PC-3 (cell line): Measurements from ENCODE around the gene DGCR6L. TPM values are rescaled to one million over a fixed set of nuclear protein-coding genes. Genes with fewer than 3 reads are reported as not detected.
"Not testable (repeated sequence)": the region's sequence is repeated elsewhere in the genome, so short reads cannot be mapped to it uniquely, and the experiment has no call there.

Experiments used
- ATAC-seq: fragments of 200-7000 bp; cut with Tn5 transposase; 2 replicates; pipeline ENCODE4 v1.9.1; 2020; ENCODE audit warnings: mild to moderate bottlenecking, moderate library complexity
- BruUV-seq: library from RNA; stranded (reverse); fragments of 400-500 nt; replicated peaks from 2 replicates; lab custom pipeline; 2021; lab: Mats Ljungman, UMichigan
- CTCF ChIA-PET: fragments of 300-600 bp; sonication (Branson Sonifier 250); formaldehyde crosslinking; loops from one replicate; lab custom pipeline; 2022; ENCODE audit warnings: antibody characterized with exemption; lab: Charles Lee
- POLR2A ChIA-PET: fragments of 300-600 bp; sonication (Branson Sonifier 250); formaldehyde crosslinking; loops from one replicate; lab custom pipeline; 2022; ENCODE audit warnings: antibody characterized with exemption; ENCODE audit not compliant: unreplicated experiment; lab: Charles Lee
- DNase-seq: peaks from one replicate; pipeline ENCODE4 v3.0.0-alpha.2; 2015
- H2AFZ ChIP-seq: fragments of 300-600 bp; sonication (generic); 2 replicates; pipeline ENCODE4 v1.6.0; 2016; ENCODE audit warnings: antibody characterized with exemption, low read length
- H3F3A ChIP-seq: fragments of 300-600 bp; sonication (generic); one replicate; pipeline ENCODE4 v1.6.0; 2017; ENCODE audit warnings: antibody characterized with exemption, low read length, control low read depth, mild to moderate bottlenecking; ENCODE audit not compliant: unreplicated experiment
- H3K27ac ChIP-seq: fragments of 300-600 bp; sonication (generic); 2 replicates; pipeline ENCODE4 v1.5.1; 2016; ENCODE audit warnings: mild to moderate bottlenecking, low read length
- H3K27me3 ChIP-seq: fragments of 300-600 bp; sonication (generic); 2 replicates; pipeline ENCODE4 v1.6.1; 2016; ENCODE audit warnings: low read length, mixed read lengths
- H3K36me3 ChIP-seq: fragments of 300-600 bp; sonication (generic); 2 replicates; pipeline ENCODE4 v1.6.1; 2016; ENCODE audit warnings: low read depth, mixed run types, low read length, mixed read lengths
- H3K4me1 ChIP-seq: fragments of 300-600 bp; sonication (generic); 2 replicates; pipeline ENCODE4 v1.5.1; 2016; ENCODE audit warnings: low read length; ENCODE audit not compliant: insufficient read depth
- H3K4me2 ChIP-seq: fragments of 300-600 bp; sonication (generic); 2 replicates; pipeline ENCODE4 v1.6.0; 2016; ENCODE audit warnings: low read length
- H3K4me3 ChIP-seq: fragments of 300-600 bp; sonication (generic); 2 replicates; pipeline ENCODE4 v1.5.1; 2016; ENCODE audit warnings: mild to moderate bottlenecking, low read length, mixed read lengths
- H3K79me2 ChIP-seq: fragments of 300-600 bp; sonication (generic); 2 replicates; pipeline ENCODE4 v1.6.1; 2017; ENCODE audit warnings: low read length, mixed read lengths
- H3K9ac ChIP-seq: fragments of 300-600 bp; sonication (generic); 2 replicates; pipeline ENCODE4 v1.6.0; 2016; ENCODE audit warnings: mild to moderate bottlenecking, low read length
- H3K9me2 ChIP-seq: fragments of 300-600 bp; sonication (generic); replicated peaks from 2 replicates; pipeline ENCODE4 v1.6.1; 2016; ENCODE audit warnings: mixed run types, low read length, mixed read lengths
- H3K9me3 ChIP-seq: fragments of 300-600 bp; sonication (generic); 2 replicates; pipeline ENCODE4 v1.6.1; 2016; ENCODE audit warnings: low read length, mixed read lengths
- H4K20me1 ChIP-seq: fragments of 300-600 bp; sonication (generic); 2 replicates; pipeline ENCODE4 v1.6.1; 2016; ENCODE audit warnings: low read length, mixed read lengths
- CTCF ChIP-seq: fragments of 300-600 bp; sonication (generic); conservative IDR thresholded peaks from 2 replicates; pipeline ENCODE4 v1.5.1; 2017; ENCODE audit warnings: antibody characterized with exemption, low read depth, mild to moderate bottlenecking, low read length
- EZH2 ChIP-seq: fragments of 300-600 bp; sonication (generic); IDR thresholded peaks from one replicate; pipeline ENCODE4 v1.6.1; 2017; ENCODE audit warnings: antibody characterized with exemption, mild to moderate bottlenecking, low read length; ENCODE audit not compliant: unreplicated experiment
- EZH2phosphoT487 ChIP-seq: fragments of 300-600 bp; sonication (generic); IDR thresholded peaks from 2 replicates; pipeline ENCODE4 v1.6.1; 2018; ENCODE audit warnings: mild to moderate bottlenecking, antibody characterized with exemption, low read length, borderline replicate concordance
- intact Hi-C: fragments of 100-400 bp; cut with micrococcal nuclease; formaldehyde crosslinking; loops from 2 replicates; pipeline ENCODE4 v1.9.0; 2023
- total RNA-seq: library from RNA; depleted of rRNA; stranded (reverse); fragments of >200 nt; gene quantifications from 2 replicates; pipeline ENCODE4 v1.2.3, GENCODE V29; 2014

Gene DGCR6L
- total RNA-seq, 1 experiment from 2014 or later = 78.1 TPM

GRCh38 chr22:20313306-20314077 is 6.4 kb downstream of the DGCR6L start:
- intact Hi-C loops, POLR2A ChIA-PET, H4K20me1 ChIP-seq, H3K27ac ChIP-seq, H3K27me3 ChIP-seq, H3K9me3 ChIP-seq, H3K4me1 ChIP-seq, H3K9ac ChIP-seq, BruUV-seq, H2AFZ ChIP-seq, H3K4me3 ChIP-seq, H3K4me2 ChIP-seq, H3K36me3 ChIP-seq, DNase-seq, H3K9me2 ChIP-seq, H3F3A ChIP-seq, CTCF ChIA-PET: not testable (repeated sequence)
- ATAC-seq = peak; percentile 56
- H3K79me2 ChIP-seq = peaks cover 21% of the 10 kb centered on the region; the same call in 1 of the 2 replicates

- no peak overlapping the region for H3K9ac ChIP-seq
- no peaks in the 10 kb centered on the region for H3K27me3 ChIP-seq
- ChIA-PET CTCF (no interaction called here), POLR2A (no interaction called here)
- H3K9me3 ChIP-seq = no peaks in the 10 kb centered on the region
- no peaks in the 10 kb centered on the region for H4K20me1 ChIP-seq
- no peak overlapping the region for H3K4me3 ChIP-seq
- DNase-seq = no peak
- H3K4me2 ChIP-seq = no peak overlapping the region
- no peaks in the 10 kb centered on the region for H3K36me3 ChIP-seq
- no peaks in the 10 kb centered on the region for H3K9me2 ChIP-seq
- H3K4me1 ChIP-seq = no peaks in the 10 kb centered on the region
- peaks cover 12% of the 10 kb centered on the region; the same call in 1 of the 2 replicates for H3K79me2 ChIP-seq
- intact Hi-C loops = no loop called here
- no TSS peak for BruUV-seq
- ATAC-seq = no peak
- no peaks in the 10 kb centered on the region for H3F3A ChIP-seq
- no peak overlapping the region for H2AFZ ChIP-seq
- TF ChIP-seq EZH2phosphoT487 (no peak), CTCF (no peak), EZH2 (no peak)
- no peak overlapping the region for H3K27ac ChIP-seq
These were observed 7.3 kb downstream of the DGCR6L start for GRCh38 chr22:20312396-20313191.

GRCh38 chr22:20311249-20312062 is 8.4 kb downstream of the DGCR6L start:
- H3K27me3 ChIP-seq, H3K9me3 ChIP-seq, H3K79me2 ChIP-seq, BruUV-seq, H4K20me1 ChIP-seq, ATAC-seq, CTCF ChIA-PET, POLR2A ChIA-PET, intact Hi-C loops, H3K36me3 ChIP-seq, H2AFZ ChIP-seq, H3K4me3 ChIP-seq, H3F3A ChIP-seq, DNase-seq, H3K4me2 ChIP-seq, H3K27ac ChIP-seq, H3K9ac ChIP-seq, H3K9me2 ChIP-seq, H3K4me1 ChIP-seq: not testable (repeated sequence)

- H4K20me1 ChIP-seq, H3K9me3 ChIP-seq, CTCF ChIA-PET, H3K9me2 ChIP-seq, DNase-seq, H3K27ac ChIP-seq, H3K9ac ChIP-seq, intact Hi-C loops, H3K27me3 ChIP-seq, H3F3A ChIP-seq, BruUV-seq, H3K4me3 ChIP-seq, POLR2A ChIA-PET, H3K36me3 ChIP-seq, H3K4me2 ChIP-seq, H3K79me2 ChIP-seq, ATAC-seq, H2AFZ ChIP-seq, H3K4me1 ChIP-seq: not testable (repeated sequence)
These were observed 9.1 kb downstream of the DGCR6L start for GRCh38 chr22:20310773-20311172.

GRCh38 chr22:20310180-20310579 is 9.7 kb downstream of the DGCR6L start:
- peak; percentile 45; the same call in 1 of the 2 replicates for ATAC-seq
- H3K36me3 ChIP-seq, H3K4me3 ChIP-seq, DNase-seq, BruUV-seq, H3F3A ChIP-seq, H2AFZ ChIP-seq, H3K27me3 ChIP-seq, CTCF ChIA-PET, POLR2A ChIA-PET, H3K79me2 ChIP-seq, H3K9me2 ChIP-seq, H3K27ac ChIP-seq, H3K9ac ChIP-seq, H3K4me2 ChIP-seq, H4K20me1 ChIP-seq, H3K4me1 ChIP-seq, intact Hi-C loops, H3K9me3 ChIP-seq: not testable (repeated sequence)
